IMR-90 (cell line): Measurements from ENCODE around the gene TMA7.

ENCODE experiments used
- BHLHE40 ChIP-seq: fragments of 150-350 bp; IDR thresholded peaks from 2 replicates; pipeline ENCODE4 v1.6.1; 2016; ENCODE audit warnings: mild to moderate bottlenecking, low read depth, low read length
- CHD1 ChIP-seq: IDR thresholded peaks from 2 replicates; pipeline ENCODE4 v1.6.1; 2012; ENCODE audit warnings: low read depth, low read length, improper control_type of control experiment
- MAFK ChIP-seq: IDR thresholded peaks from 2 replicates; pipeline ENCODE4 v1.6.1; 2012; ENCODE audit warnings: low read depth, low read length, improper control_type of control experiment
- MAZ ChIP-seq: IDR thresholded peaks from 2 replicates; pipeline ENCODE4 v1.6.1; 2012; ENCODE audit warnings: low read depth, mild to moderate bottlenecking, low read length, improper control_type of control experiment, moderate library complexity, borderline replicate concordance
- MXI1 ChIP-seq: IDR thresholded peaks from 2 replicates; pipeline ENCODE4 v1.6.1; 2012; ENCODE audit warnings: low read depth, mild to moderate bottlenecking, low read length, moderate library complexity, borderline replicate concordance
- NFE2L2 ChIP-seq: fragments of 150-350 bp; IDR thresholded peaks from 2 replicates; pipeline ENCODE4 v1.6.1; 2016; ENCODE audit warnings: low read depth, mild to moderate bottlenecking, low read length
- POLR2A ChIP-seq: IDR thresholded peaks from 2 replicates; pipeline ENCODE4 v1.6.1; 2012; ENCODE audit warnings: mild to moderate bottlenecking, low read depth, low read length
- RAD21 ChIP-seq: IDR thresholded peaks from 2 replicates; pipeline ENCODE4 v1.6.1; 2012; ENCODE audit warnings: low read length, improper control_type of control experiment
- RFX5 ChIP-seq: IDR thresholded peaks from 2 replicates; pipeline ENCODE4 v1.8.0; 2012; ENCODE audit warnings: low read depth, mild to moderate bottlenecking, low read length, moderate library complexity
- SMC3 ChIP-seq: fragments of 150-350 bp; IDR thresholded peaks from 2 replicates; pipeline ENCODE4 v1.6.1; 2016; ENCODE audit warnings: low read depth, mild to moderate bottlenecking, antibody characterized with exemption, low read length, moderate library complexity
- TF ChIP-seq, protein P1 (sequence below): conservative IDR thresholded peaks from 2 replicates; pipeline ENCODE4 v1.5.1; 2012; ENCODE audit warnings: mild to moderate bottlenecking, low read depth, low read length, improper control_type of control experiment
- TF ChIP-seq, protein P2 (sequence below): fragments of 150-350 bp; IDR thresholded peaks from 2 replicates; pipeline ENCODE4 v1.6.1; 2017; ENCODE audit warnings: mild to moderate bottlenecking, antibody characterized with exemption, low read length, low read depth

DNA sequence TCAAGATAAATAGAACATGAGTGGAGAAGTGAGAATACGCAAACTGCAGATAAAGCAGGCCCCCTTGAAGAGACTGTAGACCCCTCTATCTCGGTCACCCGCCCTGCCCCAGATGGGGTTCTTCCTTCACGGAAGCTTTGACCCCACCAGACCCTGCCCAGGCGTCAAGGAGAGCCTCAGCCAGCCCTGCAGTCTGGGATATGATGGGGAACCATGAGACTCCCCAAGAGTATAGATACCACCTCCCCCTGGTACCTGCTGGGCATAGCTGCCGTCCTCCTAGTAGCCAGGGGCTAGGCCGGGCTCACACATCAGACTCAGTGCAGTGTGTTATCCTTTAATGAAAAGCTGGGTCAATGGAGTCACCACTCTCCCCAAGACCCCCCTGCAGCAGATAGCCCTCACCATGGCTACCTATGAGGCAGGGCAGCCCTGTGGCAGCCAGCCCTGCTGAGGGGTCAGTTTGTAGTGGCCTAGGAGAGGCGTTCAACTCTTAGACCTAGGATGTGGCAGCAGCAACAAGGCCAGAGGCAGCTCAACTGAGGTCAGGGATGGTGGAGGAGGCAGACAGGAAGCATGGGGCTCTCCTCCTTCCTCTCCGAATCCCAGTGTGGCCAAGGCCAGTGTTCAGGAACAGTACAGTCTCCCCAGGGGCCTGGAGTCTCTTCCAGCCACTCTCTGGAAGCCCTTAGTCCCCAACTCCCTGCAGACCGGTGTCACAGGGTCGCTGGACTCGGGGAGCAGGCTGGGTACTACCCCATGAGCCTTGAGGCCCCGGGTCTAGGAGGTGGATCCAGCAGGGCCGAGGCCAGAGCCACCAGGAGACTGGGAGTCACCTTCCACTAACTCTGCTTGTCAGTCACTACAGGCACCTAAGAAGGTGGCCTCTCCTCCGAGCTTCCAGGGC lies 36.3 kb upstream of the TMA7 start:
- TF ChIP-seq BHLHE40 (no peak), RFX5 (no peak), NFE2L2 (no peak), RAD21 (no peak), CHD1 (no peak), POLR2A (no peak), MXI1 (no peak), SMC3 (no peak), MAFK (no peak), MAZ (no peak)
- TF ChIP-seq, protein P1, sequence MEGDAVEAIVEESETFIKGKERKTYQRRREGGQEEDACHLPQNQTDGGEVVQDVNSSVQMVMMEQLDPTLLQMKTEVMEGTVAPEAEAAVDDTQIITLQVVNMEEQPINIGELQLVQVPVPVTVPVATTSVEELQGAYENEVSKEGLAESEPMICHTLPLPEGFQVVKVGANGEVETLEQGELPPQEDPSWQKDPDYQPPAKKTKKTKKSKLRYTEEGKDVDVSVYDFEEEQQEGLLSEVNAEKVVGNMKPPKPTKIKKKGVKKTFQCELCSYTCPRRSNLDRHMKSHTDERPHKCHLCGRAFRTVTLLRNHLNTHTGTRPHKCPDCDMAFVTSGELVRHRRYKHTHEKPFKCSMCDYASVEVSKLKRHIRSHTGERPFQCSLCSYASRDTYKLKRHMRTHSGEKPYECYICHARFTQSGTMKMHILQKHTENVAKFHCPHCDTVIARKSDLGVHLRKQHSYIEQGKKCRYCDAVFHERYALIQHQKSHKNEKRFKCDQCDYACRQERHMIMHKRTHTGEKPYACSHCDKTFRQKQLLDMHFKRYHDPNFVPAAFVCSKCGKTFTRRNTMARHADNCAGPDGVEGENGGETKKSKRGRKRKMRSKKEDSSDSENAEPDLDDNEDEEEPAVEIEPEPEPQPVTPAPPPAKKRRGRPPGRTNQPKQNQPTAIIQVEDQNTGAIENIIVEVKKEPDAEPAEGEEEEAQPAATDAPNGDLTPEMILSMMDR: no peak
- TF ChIP-seq, protein P2, sequence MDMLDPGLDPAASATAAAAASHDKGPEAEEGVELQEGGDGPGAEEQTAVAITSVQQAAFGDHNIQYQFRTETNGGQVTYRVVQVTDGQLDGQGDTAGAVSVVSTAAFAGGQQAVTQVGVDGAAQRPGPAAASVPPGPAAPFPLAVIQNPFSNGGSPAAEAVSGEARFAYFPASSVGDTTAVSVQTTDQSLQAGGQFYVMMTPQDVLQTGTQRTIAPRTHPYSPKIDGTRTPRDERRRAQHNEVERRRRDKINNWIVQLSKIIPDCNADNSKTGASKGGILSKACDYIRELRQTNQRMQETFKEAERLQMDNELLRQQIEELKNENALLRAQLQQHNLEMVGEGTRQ: no peak
